ENCODE data around the gene C1orf122.

C1orf122 gene

DNA sequence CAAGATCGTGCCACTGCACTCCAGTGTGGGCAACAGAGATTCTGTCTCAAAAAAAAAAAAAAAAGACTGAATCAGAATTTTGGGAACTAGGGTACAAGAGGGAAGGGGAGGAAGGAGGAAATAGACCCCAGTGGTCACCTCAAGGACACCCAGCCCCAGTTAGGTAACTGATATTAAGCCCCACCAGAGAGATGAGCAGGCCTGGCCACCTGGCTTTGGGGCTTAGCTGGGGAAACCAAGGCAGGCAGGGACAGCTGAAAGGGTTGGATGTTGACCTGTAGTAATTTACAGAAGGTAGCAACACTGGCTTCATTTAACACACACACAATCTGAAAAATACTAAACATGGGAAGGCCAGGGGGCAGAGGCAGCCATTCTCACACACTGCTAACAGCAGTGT, 5.2 kb upstream of the C1orf122 start:
- TF ChIP-seq, protein P1, sequence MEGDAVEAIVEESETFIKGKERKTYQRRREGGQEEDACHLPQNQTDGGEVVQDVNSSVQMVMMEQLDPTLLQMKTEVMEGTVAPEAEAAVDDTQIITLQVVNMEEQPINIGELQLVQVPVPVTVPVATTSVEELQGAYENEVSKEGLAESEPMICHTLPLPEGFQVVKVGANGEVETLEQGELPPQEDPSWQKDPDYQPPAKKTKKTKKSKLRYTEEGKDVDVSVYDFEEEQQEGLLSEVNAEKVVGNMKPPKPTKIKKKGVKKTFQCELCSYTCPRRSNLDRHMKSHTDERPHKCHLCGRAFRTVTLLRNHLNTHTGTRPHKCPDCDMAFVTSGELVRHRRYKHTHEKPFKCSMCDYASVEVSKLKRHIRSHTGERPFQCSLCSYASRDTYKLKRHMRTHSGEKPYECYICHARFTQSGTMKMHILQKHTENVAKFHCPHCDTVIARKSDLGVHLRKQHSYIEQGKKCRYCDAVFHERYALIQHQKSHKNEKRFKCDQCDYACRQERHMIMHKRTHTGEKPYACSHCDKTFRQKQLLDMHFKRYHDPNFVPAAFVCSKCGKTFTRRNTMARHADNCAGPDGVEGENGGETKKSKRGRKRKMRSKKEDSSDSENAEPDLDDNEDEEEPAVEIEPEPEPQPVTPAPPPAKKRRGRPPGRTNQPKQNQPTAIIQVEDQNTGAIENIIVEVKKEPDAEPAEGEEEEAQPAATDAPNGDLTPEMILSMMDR (IDR thresholded peaks at IDR 0.05; ENCODE audit: low read depth, low read length, missing control alignments): no peak
- DNase-seq (ENCODE audit: extremely low read depth, low read depth): no peak
- H3K4me3 ChIP-seq (replicated peaks; ENCODE audit: low read depth, low read length): no peak overlapping the region

GRCh38 chr1:37807220-37807554, 403 bp upstream of the C1orf122 start:
- DNase-seq (ENCODE audit: extremely low read depth, low read depth): no peak

DNA sequence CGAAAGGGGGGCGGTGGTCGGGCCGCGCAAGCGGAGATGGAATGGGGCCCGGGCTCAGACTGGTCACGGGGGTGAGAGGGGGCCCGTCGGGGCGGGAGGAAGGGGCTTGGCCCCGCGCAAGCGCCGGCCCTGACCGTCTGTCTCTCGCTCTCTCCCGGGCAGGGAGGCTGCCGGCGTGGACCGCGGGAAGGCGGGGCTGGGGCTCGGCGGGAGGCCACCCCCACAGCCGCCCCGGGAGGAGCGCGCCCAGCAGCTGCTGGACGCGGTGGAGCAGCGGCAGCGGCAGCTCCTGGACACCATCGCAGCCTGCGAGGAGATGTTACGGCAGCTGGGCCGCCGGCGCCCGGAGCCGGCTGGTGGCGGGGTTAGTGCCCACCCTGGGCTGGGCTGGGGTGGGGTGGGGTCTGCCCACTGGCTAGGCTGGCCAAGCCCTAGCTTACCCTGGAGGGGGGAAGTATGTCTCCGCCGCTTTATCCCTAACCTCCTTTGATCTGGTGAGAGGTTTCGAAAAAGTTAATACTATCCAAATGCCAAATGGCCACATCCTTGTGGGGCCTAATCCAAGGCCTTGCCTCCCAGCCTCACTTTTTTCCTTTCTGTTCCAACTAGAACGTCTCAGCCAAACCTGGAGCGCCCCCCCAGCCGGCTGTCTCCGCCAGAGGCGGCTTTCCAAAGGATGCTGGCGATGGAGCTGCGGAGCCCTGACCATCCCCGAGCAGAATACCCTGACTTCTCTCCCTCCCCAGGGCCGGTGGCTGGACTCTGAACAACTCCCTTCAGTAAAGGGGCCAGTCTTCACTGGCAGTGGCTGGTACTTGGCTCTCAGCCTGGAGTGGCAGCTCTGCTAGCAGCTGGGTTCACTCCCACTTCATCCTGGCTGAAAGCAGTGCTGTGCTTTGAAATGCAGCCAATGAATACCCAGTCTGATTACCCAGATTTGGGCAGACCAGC, 1.1 kb downstream of the C1orf122 start:
- no peak for DNase-seq (ENCODE audit: extremely low read depth, low read depth)
- TF ChIP-seq, protein P1 (IDR thresholded peaks at IDR 0.05; ENCODE audit: low read depth, low read length, missing control alignments): no peak
- peak overlapping the region; percentile 76 for H3K4me3 ChIP-seq (replicated peaks; ENCODE audit: low read depth, low read length)

More at GRCh38 chr1:37807220-37807554, 403 bp upstream of the C1orf122 start:
- H3K4me3 ChIP-seq (replicated peaks; ENCODE audit: low read depth, low read length): peak overlapping the region; percentile 76
- TF ChIP-seq, protein P1 (IDR thresholded peaks at IDR 0.05; ENCODE audit: low read depth, low read length, missing control alignments): no peak

GRCh38 chr1:37809942-37810341, 2.4 kb downstream of the C1orf122 start:
- no peak for DNase-seq (ENCODE audit: extremely low read depth, low read depth)
- TF ChIP-seq, protein P1 (IDR thresholded peaks at IDR 0.05; ENCODE audit: low read depth, low read length, missing control alignments): no peak
- no peak overlapping the region for H3K4me3 ChIP-seq (replicated peaks; ENCODE audit: low read depth, low read length)

GRCh38 chr1:37811027-37811655, 3.6 kb downstream of the C1orf122 start:
- H3K4me3 ChIP-seq (replicated peaks; ENCODE audit: low read depth, low read length): no peak overlapping the region
- DNase-seq (ENCODE audit: extremely low read depth, low read depth): peak; percentile 58
- TF ChIP-seq, protein P1 (IDR thresholded peaks at IDR 0.05; ENCODE audit: low read depth, low read length, missing control alignments): peak; percentile 90

DNA sequence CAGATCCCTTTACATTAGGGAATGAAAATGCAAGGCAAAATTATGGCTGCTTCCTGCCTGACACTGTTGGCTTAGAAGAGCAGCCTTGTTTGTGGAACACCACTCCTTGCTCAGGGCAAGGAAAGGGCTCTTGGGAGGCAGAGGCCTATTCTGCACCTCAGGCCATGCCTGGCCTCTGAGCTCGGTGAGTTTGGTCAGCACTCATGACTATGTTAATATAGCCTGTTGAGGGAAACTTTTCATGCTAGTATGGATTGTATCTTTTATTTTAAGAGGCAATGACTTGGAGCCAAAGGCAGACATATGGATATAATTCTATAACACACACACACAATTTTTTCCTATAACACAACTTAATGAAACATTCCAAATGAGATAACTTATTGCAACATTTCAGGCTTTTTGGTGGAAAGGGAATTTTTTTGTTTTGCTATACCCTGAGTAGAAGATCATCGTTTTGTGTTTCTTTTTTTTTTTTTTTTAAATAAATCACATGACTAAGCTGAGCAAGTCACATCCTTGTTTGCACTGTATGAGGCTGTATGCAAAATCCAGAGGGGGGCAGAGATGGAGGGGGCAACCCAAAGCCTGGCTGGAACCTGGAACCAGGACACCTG, 6.0 kb downstream of the C1orf122 start:
- TF ChIP-seq, protein P1 (IDR thresholded peaks at IDR 0.05; ENCODE audit: low read depth, low read length, missing control alignments): no peak
- DNase-seq (ENCODE audit: extremely low read depth, low read depth): no peak
- no peak overlapping the region for H3K4me3 ChIP-seq (replicated peaks; ENCODE audit: low read depth, low read length)

All from HFF-Myc (cell line).